Gastroesophageal sphincter (tissue), 3 donors: ENCODE results near the gene SP5.

Experiments
- CTCF ChIP-seq, 4 experiments: fragments of 200-600 bp in 2 of 4; fragments of 450-650 bp in 2 of 4; sonication (generic) in 1 of 4; IDR thresholded peaks; one replicate each; pipeline ENCODE4 v1.5.1; 2017 to 2019; ENCODE audit warnings: antibody characterized with exemption in 4 of 4, mild to moderate bottlenecking in 2 of 4, moderate library complexity in 2 of 4
- EP300 ChIP-seq: sonication (generic); formaldehyde crosslinking; IDR thresholded peaks from one replicate; pipeline ENCODE4 v1.6.1; 2017; ENCODE audit warnings: antibody characterized with exemption, mild to moderate bottlenecking
- POLR2A ChIP-seq, 2 donors: fragments of 450-650 bp; IDR thresholded peaks; one replicate each; pipeline ENCODE4 v1.6.1; 2017; ENCODE audit warnings: antibody characterized with exemption in 2 of 2, mild to moderate bottlenecking in 2 of 2, moderate library complexity in 1 of 2
- POLR2AphosphoS5 ChIP-seq: sonication (generic); formaldehyde crosslinking; IDR thresholded peaks from one replicate; pipeline ENCODE4 v1.6.1; 2017; ENCODE audit warnings: antibody characterized with exemption

- no peak for TF ChIP-seq CTCF (IDR thresholded peaks at IDR 0.05)
- TF ChIP-seq POLR2AphosphoS5 = no peak
- TF ChIP-seq POLR2A (IDR thresholded peaks at IDR 0.05) = no peak
- no peak for TF ChIP-seq EP300
These were observed 6.5 kb downstream of the SP5 start for GRCh38 chr2:170721678-170722077.
